H1 (cell line): Measurements from ENCODE around the gene CSF2. TPM values are rescaled to one million over a fixed set of nuclear protein-coding genes. Genes with fewer than 3 reads are reported as not detected.

Experiments
- CTCF ChIA-PET: fragments of 300-600 bp; sonication (Branson Sonifier 250); formaldehyde crosslinking; loops from one replicate; lab custom pipeline; 2021; ENCODE audit not compliant: partially characterized antibody; lab: Charles Lee
- POLR2A ChIA-PET: fragments of 300-600 bp; sonication (Branson Sonifier 250); formaldehyde crosslinking; loops from one replicate; lab custom pipeline; 2021; ENCODE audit warnings: inconsistent platforms; ENCODE audit not compliant: partially characterized antibody; lab: Charles Lee
- DNase-seq, 2 experiments: peaks; one replicate each; pipeline versions ENCODE4 v3.0.0 to v3.0.0-alpha.2; 2010 to 2022; ENCODE audit warnings: low spot score in 2 of 2, low read depth in 1 of 2, mixed read lengths in 1 of 2
- FAIRE-seq: peaks from 2 replicates; lab custom pipeline; 2011; peaks lifted over from hg19 to GRCh38; lab: Jason Lieb, UNC
- H2AFZ ChIP-seq: 2 replicates; pipeline ENCODE4 v1.8.1; 2012; ENCODE audit warnings: low read length, inconsistent platforms
- H2AK5ac ChIP-seq: 2 replicates; pipeline ENCODE4 v1.6.1; 2013; ENCODE audit warnings: low read depth, low read length
- H2BK120ac ChIP-seq: replicated peaks from 2 replicates; pipeline ENCODE3; 2013; ENCODE audit warnings: low read depth, low read length, inconsistent platforms
- H2BK12ac ChIP-seq: 2 replicates; pipeline ENCODE4 v1.6.1; 2013; ENCODE audit warnings: low read depth, low read length
- H2BK15ac ChIP-seq: 2 replicates; pipeline ENCODE4 v1.6.1; 2013; ENCODE audit warnings: low read length
- H2BK20ac ChIP-seq: 2 replicates; pipeline ENCODE4 v1.6.1; 2013; ENCODE audit warnings: low read length
- H2BK5ac ChIP-seq: 2 replicates; pipeline ENCODE4 v1.6.1; 2013; ENCODE audit warnings: low read depth, low read length
- H3K14ac ChIP-seq: 2 replicates; pipeline ENCODE4 v1.6.1; 2013; ENCODE audit warnings: inconsistent platforms; ENCODE audit not compliant: insufficient read length
- H3K18ac ChIP-seq: 2 replicates; pipeline ENCODE4 v1.6.1; 2013; ENCODE audit warnings: low read length; ENCODE audit errors: extremely low read depth
- H3K23ac ChIP-seq: 2 replicates; pipeline ENCODE4 v1.6.1; 2013; ENCODE audit warnings: inconsistent platforms; ENCODE audit not compliant: insufficient read length
- H3K23me2 ChIP-seq: 2 replicates; pipeline ENCODE4 v1.6.1; 2013; ENCODE audit warnings: low read depth, low read length
- H3K27ac ChIP-seq: 2 replicates; pipeline ENCODE4 v1.6.1; 2011; ENCODE audit warnings: low read depth, low read length, inconsistent platforms
- H3K27me3 ChIP-seq, 4 experiments: replicated peaks in 1 of 4; 1 replicate in 1 of 4; 2 replicates in 3 of 4; pipeline versions ENCODE4 v1.6.1 to v1.8.1; 2011 to 2013; ENCODE audit warnings: low read length in 3 of 4, mild to moderate bottlenecking in 3 of 4, inconsistent platforms in 2 of 4, mixed read lengths in 2 of 4, moderate library complexity in 1 of 4; ENCODE audit not compliant: control insufficient read depth in 3 of 4, insufficient read depth in 3 of 4; ENCODE audit errors: extremely low read depth in 1 of 4
- H3K36me3 ChIP-seq, 4 experiments: 2 replicates each; pipeline versions ENCODE4 v1.6.1 to v1.8.1; 2011 to 2013; ENCODE audit warnings: mild to moderate bottlenecking in 4 of 4, low read length in 3 of 4, moderate library complexity in 2 of 4, control low read depth in 1 of 4, inconsistent platforms in 1 of 4; ENCODE audit not compliant: insufficient read depth in 4 of 4, control insufficient read depth in 2 of 4
- H3K4ac ChIP-seq: replicated peaks from 2 replicates; pipeline ENCODE3; 2013; ENCODE audit warnings: low read length, low read depth, mixed read lengths, inconsistent platforms; ENCODE audit not compliant: insufficient read length
- H3K4me1 ChIP-seq, 4 experiments: replicated peaks in 1 of 4; 1 replicate in 1 of 4; 2 replicates in 3 of 4; pipeline versions ENCODE4 v1.6.1 to v1.8.1; 2011 to 2013; ENCODE audit warnings: low read length in 3 of 4, inconsistent platforms in 2 of 4, mixed read lengths in 1 of 4; ENCODE audit not compliant: insufficient read depth in 4 of 4, control insufficient read depth in 3 of 4
- H3K4me2 ChIP-seq, 2 experiments: 2 replicates each; pipeline versions ENCODE4 v1.6.1 to v1.8.1; 2011 to 2013; ENCODE audit warnings: low read depth in 2 of 2, low read length in 2 of 2, control low read depth in 1 of 2, inconsistent platforms in 1 of 2, mild to moderate bottlenecking in 1 of 2; ENCODE audit not compliant: insufficient read depth in 1 of 2
- H3K4me3 ChIP-seq, 4 experiments: fragments of 200-600, 300-600 bp in 1 of 4; sonication (generic), shearing (Covaris generic), sonication (Bioruptor Twin) in 1 of 4; 2 replicates each; pipeline versions ENCODE4 v1.5.1 to v1.8.1; 2011 to 2016; ENCODE audit warnings: low read length in 4 of 4, low read depth in 3 of 4, control low read depth in 2 of 4, inconsistent platforms in 2 of 4, mild to moderate bottlenecking in 2 of 4, mixed read lengths in 1 of 4, moderate library complexity in 1 of 4; ENCODE audit not compliant: insufficient read depth in 2 of 4; ENCODE audit errors: extremely low read depth in 1 of 4
- H3K56ac ChIP-seq: replicated peaks from 2 replicates; pipeline ENCODE3; 2013; ENCODE audit warnings: low read depth, mild to moderate bottlenecking, mixed read lengths, low read length, inconsistent platforms; ENCODE audit not compliant: insufficient read length
- H3K79me1 ChIP-seq: 2 replicates; pipeline ENCODE4 v1.6.1; 2013; ENCODE audit warnings: low read depth, low read length, control low read depth
- H3K79me2 ChIP-seq, 2 experiments: 2 replicates each; pipeline versions ENCODE4 v1.6.1 to v1.8.1; 2012 to 2013; ENCODE audit warnings: low read length in 2 of 2, mild to moderate bottlenecking in 2 of 2, inconsistent platforms in 1 of 2; ENCODE audit not compliant: insufficient read depth in 2 of 2, control insufficient read depth in 1 of 2
- H3K9ac ChIP-seq, 4 experiments: replicated peaks in 1 of 4; 1 replicate in 1 of 4; 2 replicates in 3 of 4; pipeline versions ENCODE4 v1.6.1 to v1.8.1; 2011 to 2013; ENCODE audit warnings: low read depth in 3 of 4, low read length in 3 of 4, control low read depth in 2 of 4, mild to moderate bottlenecking in 2 of 4, moderate library complexity in 2 of 4, inconsistent platforms in 1 of 4; ENCODE audit errors: extremely low read depth in 1 of 4
- H3K9me3 ChIP-seq, 2 experiments: 2 replicates each; pipeline versions ENCODE4 v1.6.1 to v1.8.1; 2012 to 2013; ENCODE audit warnings: mild to moderate bottlenecking in 2 of 2, moderate library complexity in 2 of 2, control low read depth in 1 of 2, inconsistent platforms in 1 of 2, low read depth in 1 of 2, low read length in 1 of 2, mixed read lengths in 1 of 2; ENCODE audit not compliant: insufficient read depth in 2 of 2
- H4K20me1 ChIP-seq, 2 experiments: replicated peaks in 1 of 2; 2 replicates each; pipeline versions ENCODE3 to v1.8.1; 2011 to 2013; ENCODE audit warnings: inconsistent platforms in 2 of 2, low read length in 2 of 2, mild to moderate bottlenecking in 1 of 2; ENCODE audit not compliant: insufficient read depth in 2 of 2, control insufficient read depth in 1 of 2
- H4K5ac ChIP-seq: 2 replicates; pipeline ENCODE4 v1.6.1; 2013; ENCODE audit warnings: low read length, low read depth, mixed read lengths, inconsistent platforms; ENCODE audit not compliant: insufficient read length
- H4K8ac ChIP-seq: 2 replicates; pipeline ENCODE4 v1.8.0; 2013; ENCODE audit warnings: mild to moderate bottlenecking, moderate library complexity, low read length, inconsistent platforms; ENCODE audit not compliant: insufficient read depth; ENCODE audit errors: extremely low read depth
- H4K91ac ChIP-seq: replicated peaks from 2 replicates; pipeline ENCODE3; 2013; ENCODE audit warnings: low read length, mixed read lengths, inconsistent platforms; ENCODE audit not compliant: insufficient read length
- BACH1 ChIP-seq: IDR thresholded peaks from 2 replicates; pipeline ENCODE4 v1.6.1; 2012; ENCODE audit warnings: low read length, improper control_type of control experiment
- CBX5 ChIP-seq: fragments of 300-800, 300-1000 bp; sonication (generic); IDR thresholded peaks from 2 replicates; pipeline ENCODE4 v1.7.1; 2016; ENCODE audit warnings: antibody characterized with exemption, low read length, low read depth
- CREB1 ChIP-seq: IDR thresholded peaks from 2 replicates; pipeline ENCODE4 v1.6.1; 2012; ENCODE audit warnings: inconsistent platforms
- EZH2 ChIP-seq: fragments of 200-600 bp; sonication (generic); IDR thresholded peaks from 2 replicates; pipeline ENCODE4 v1.7.1; 2012; ENCODE audit warnings: low read depth, mild to moderate bottlenecking, moderate library complexity, low read length, inconsistent platforms; ENCODE audit not compliant: severe bottlenecking
- RAD21 ChIP-seq, 2 experiments: IDR thresholded peaks in 1 of 2; conservative IDR thresholded peaks in 1 of 2; 2 replicates each; pipeline ENCODE4 v1.6.1; 2011; ENCODE audit warnings: low read depth in 2 of 2, low read length in 2 of 2, improper control_type of control experiment in 1 of 2, inconsistent platforms in 1 of 2, mild to moderate bottlenecking in 1 of 2, moderate library complexity in 1 of 2
- RXRA ChIP-seq: IDR thresholded peaks from 2 replicates; pipeline ENCODE4 v1.6.1; 2011; ENCODE audit warnings: low read depth, mild to moderate bottlenecking, low read length, moderate library complexity; ENCODE audit not compliant: insufficient read depth
- SP4 ChIP-seq: IDR thresholded peaks from 2 replicates; pipeline ENCODE4 v1.6.1; 2012; ENCODE audit warnings: low read length, inconsistent platforms
- TAF1 ChIP-seq: IDR thresholded peaks from 2 replicates; pipeline ENCODE4 v1.6.1; 2011; ENCODE audit warnings: mild to moderate bottlenecking, low read depth, low read length
- TAF7 ChIP-seq: optimal IDR thresholded peaks from 2 replicates; pipeline ENCODE3; 2011; ENCODE audit warnings: low read depth, mild to moderate bottlenecking, inconsistent platforms, low read length, moderate library complexity, borderline replicate concordance
- USF2 ChIP-seq: IDR thresholded peaks from 2 replicates; pipeline ENCODE4 v1.6.1; 2011; ENCODE audit warnings: low read length, improper control_type of control experiment
- ZNF274 ChIP-seq: IDR thresholded peaks from 2 replicates; pipeline ENCODE4 v1.7.0; 2012; ENCODE audit warnings: low read length, borderline replicate concordance; ENCODE audit errors: extremely low read depth
- WGBS, 2 experiments: shearing (Covaris generic) in 1 of 2; methylation state at CpG; one replicate each; pipeline versions ENCODE4 v1.1.6 to v1.1.7; 2013 to 2015; ENCODE audit warnings: low lambda C conversion rate in 2 of 2, mixed read lengths in 2 of 2, inconsistent platforms in 1 of 2, low coverage in 1 of 2, missing lambda C conversion rate in 1 of 2; ENCODE audit not compliant: insufficient replicate concordance in 2 of 2, insufficient coverage in 1 of 2, insufficient read length in 1 of 2; ENCODE audit errors: extremely low coverage in 1 of 2, missing lambda C conversion rate in 1 of 2; 5-methylcytosine and 5-hydroxymethylcytosine counted together
- polyA plus RNA-seq, 7 experiments: library from polyadenylated mRNA; depleted of rRNA in 3 of 7; stranded (reverse) in 5 of 7; unstranded in 2 of 7; fragments of >200 nt in 5 of 7; fragments of 200-250 nt in 2 of 7; gene quantifications; 1 replicate in 5 of 7; 2 replicates in 1 of 7; 4 replicates in 1 of 7; pipeline versions ENCODE4 v1.2.1 to v1.2.3, GENCODE V29; 2011 to 2013; ENCODE audit warnings: missing spikeins in 2 of 7, mixed read lengths in 2 of 7
- total RNA-seq: library from RNA; stranded (reverse); fragmentation: NEBNext Ultra II Directional; extraction: Animal tissue kit (Norgen Biotek cat#: 25700); gene quantifications from 2 replicates; pipeline ENCODE4 v1.2.1, GENCODE V29; 2021
- TF ChIP-seq, protein P1 (sequence below): IDR thresholded peaks from 2 replicates; pipeline ENCODE4 v1.6.1; 2012; ENCODE audit warnings: inconsistent platforms

Gene CSF2
- total and polyA plus RNA-seq, 2 of the 8 experiments (the other 6 are each of a cell fraction or from before 2014, with no cell fraction given), result not detected

DNA sequence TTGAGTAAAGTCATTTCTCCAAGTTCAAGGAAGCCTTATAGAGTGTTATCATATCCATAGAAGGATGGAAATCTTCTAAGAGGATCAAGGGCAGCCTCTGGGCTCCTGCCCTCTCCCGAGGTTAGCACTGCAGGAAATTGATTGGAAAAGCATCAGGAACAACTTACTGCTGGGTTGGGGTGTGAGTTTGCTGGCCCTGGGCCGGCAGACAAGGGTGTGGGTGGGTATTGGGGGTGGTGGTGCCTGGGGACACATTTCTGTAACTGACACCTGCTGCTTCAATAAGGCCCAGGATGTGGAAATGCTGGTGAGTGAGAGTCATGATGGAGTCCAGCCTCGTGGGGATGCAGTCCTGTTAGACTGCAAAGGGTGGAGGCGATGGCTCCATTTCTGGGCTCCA is 5.5 kb downstream of the CSF2 start:
- Histone ChIP-seq H3K79me2 (no peaks in the 10 kb centered on the region), H2AK5ac (no peak overlapping the region), H2BK5ac (no peak overlapping the region), H3K18ac (no peak overlapping the region), H4K91ac (no peak overlapping the region), H3K4me2 (no peak overlapping the region), H3K9me3 (no peaks in the 10 kb centered on the region), H3K4me1 (peaks cover 0 to 2% (median 0%) of the 10 kb centered on the region in 4 experiments; a peak in 1 of 7 replicates), H2AFZ (no peak overlapping the region), H3K79me1 (no peaks in the 10 kb centered on the region), H3K56ac (no peak overlapping the region), H3K27ac (no peak overlapping the region), H3K4me3 (no peak overlapping the region), H3K23me2 (no peaks in the 10 kb centered on the region), H4K20me1 (no peaks in the 10 kb centered on the region), H4K5ac (no peak overlapping the region), H3K4ac (no peak overlapping the region), H2BK12ac (no peak overlapping the region), H3K36me3 (no peaks in the 10 kb centered on the region), H3K23ac (no peak overlapping the region), H2BK120ac (no peak overlapping the region), H2BK15ac (no peak overlapping the region), H3K14ac (no peak overlapping the region), H4K8ac (no peak overlapping the region), H3K27me3 (no peaks in the 10 kb centered on the region), H2BK20ac (no peak overlapping the region), H3K9ac (no peak overlapping the region)
- no peak for TF ChIP-seq EZH2
- no peak for TF ChIP-seq BACH1
- no peak for TF ChIP-seq RXRA
- no peak for TF ChIP-seq CBX5
- no peak for TF ChIP-seq RAD21 (IDR thresholded peaks at IDR 0.05 in 1 of 2, conservative IDR thresholded peaks at IDR 0.05 in 1 of 2; ENCODE audit: low read depth in 2 of 2, low read length in 2 of 2)
- TF ChIP-seq TAF7, result no peak
- TF ChIP-seq USF2, result no peak
- TF ChIP-seq CREB1, result no peak
- TF ChIP-seq, protein P1, sequence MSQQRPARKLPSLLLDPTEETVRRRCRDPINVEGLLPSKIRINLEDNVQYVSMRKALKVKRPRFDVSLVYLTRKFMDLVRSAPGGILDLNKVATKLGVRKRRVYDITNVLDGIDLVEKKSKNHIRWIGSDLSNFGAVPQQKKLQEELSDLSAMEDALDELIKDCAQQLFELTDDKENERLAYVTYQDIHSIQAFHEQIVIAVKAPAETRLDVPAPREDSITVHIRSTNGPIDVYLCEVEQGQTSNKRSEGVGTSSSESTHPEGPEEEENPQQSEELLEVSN, result no peak
- TF ChIP-seq SP4, result no peak
- no peak for TF ChIP-seq ZNF274
- no peak for TF ChIP-seq TAF1
- DNase-seq, result no peak
- ChIA-PET POLR2A (no interaction called here), CTCF (interaction anchor here (4.4 kb wide), 1 partner anchor 15 kb away, joined by 20 read pairs; no protein-coding TSS in a partner anchor)
- WGBS, 2 experiments, result 78% methylated on average over 4 of the region's 4 CpGs; no CpG with 5 or more reads in 1 of the 2 experiments
- no peak for FAIRE-seq
